ENCODE results near the gene KCNJ14. TPM values are rescaled to one million over a fixed set of nuclear protein-coding genes. Genes with fewer than 3 reads are reported as not detected.
A peak's percentile ranks its signal among the peaks of the same experiment; 100 is the strongest.

Gene KCNJ14
- polyA plus RNA-seq, 1 of the 3 experiments (the other 2 are of a cell fraction) = 1.2 TPM

DNA sequence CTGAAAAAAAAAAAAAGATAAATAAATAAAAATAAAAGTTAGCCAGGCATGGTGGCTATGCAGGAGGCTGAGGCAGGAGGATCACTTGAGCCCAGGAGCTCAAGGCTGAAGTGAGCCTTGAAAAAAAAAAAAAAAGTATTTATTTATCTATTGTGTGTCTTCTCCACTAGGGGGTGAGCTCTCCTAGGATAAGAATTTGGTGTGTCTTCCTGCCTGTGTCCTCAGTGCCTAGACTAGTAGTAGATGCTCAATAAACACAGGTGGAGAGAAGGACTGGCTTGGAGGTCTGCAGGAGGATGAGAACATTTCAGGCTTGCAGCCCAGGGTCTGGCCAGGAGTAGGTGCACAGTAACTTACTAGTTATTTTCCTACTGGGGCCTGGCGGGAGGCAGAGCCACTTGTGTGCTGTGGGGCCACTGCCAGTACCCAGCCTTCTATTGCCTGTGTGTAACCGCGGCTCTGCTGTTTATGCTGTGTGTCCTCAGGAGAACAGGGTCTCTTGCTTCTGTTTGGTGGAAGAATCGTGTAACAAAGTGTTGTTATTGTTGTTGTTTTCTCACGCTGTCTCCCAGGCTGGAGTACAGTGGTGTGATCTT, 50.9 kb downstream of the KCNJ14 start:
- H4K20me1 ChIP-seq (ENCODE audit: insufficient read depth) = no peaks in the 10 kb centered on the region
- no peaks in the 10 kb centered on the region for H3K79me2 ChIP-seq (ENCODE audit: insufficient read depth)
- no peak overlapping the region for H2AFZ ChIP-seq (ENCODE audit: low read depth)
- TF ChIP-seq EZH2phosphoT487 (IDR thresholded peaks at IDR 0.05; ENCODE audit: borderline replicate concordance, low read depth) (no peak), FOSL2 (IDR thresholded peaks at IDR 0.05; ENCODE audit: borderline replicate concordance, low read depth) (no peak), SMC3 (IDR thresholded peaks at IDR 0.05; ENCODE audit: low read depth, low read length) (peak; percentile 78), RAD21 (IDR thresholded peaks at IDR 0.05; ENCODE audit: low read length) (peak; percentile 85), CTCF (IDR thresholded peaks at IDR 0.05) (peak; percentile 75)
- no peaks in the 10 kb centered on the region for H3K9me2 ChIP-seq
- WGBS (ENCODE audit: low lambda C conversion rate) = 93% methylated on average over 5 of the region's 5 CpGs
- no peak overlapping the region for H3K9ac ChIP-seq
- ChIA-PET POLR2A (no interaction called here), CTCF (interaction anchor here (0.6 to 8.8 kb wide), 11 partner anchors 10 to 337 kb away, joined by 3 to 142 read pairs (median 3); no protein-coding TSS in a partner anchor)
- no peaks in the 10 kb centered on the region for H3K27me3 ChIP-seq (ENCODE audit: insufficient read depth)
- H3F3A ChIP-seq (replicated peaks; ENCODE audit: insufficient read depth) = peaks cover 4% of the 10 kb centered on the region
- no peaks in the 10 kb centered on the region for H3K9me3 ChIP-seq
- peaks cover 0 to 10% of the 10 kb centered on the region in 2 experiments; a peak in 1 of 4 replicates for H3K4me1 ChIP-seq (ENCODE audit: control insufficient read depth in 1 of 2, insufficient read depth in 2 of 2, low read depth in 1 of 2, low read length in 1 of 2)
- H3K27ac ChIP-seq (ENCODE audit: low read depth in 2 of 2, low read length in 1 of 2) = no peak overlapping the region
- H3K4me3 ChIP-seq (ENCODE audit: low read depth in 2 of 2, low read length in 1 of 2) = no peak overlapping the region
- H3K4me2 ChIP-seq = no peak overlapping the region
- no peaks in the 10 kb centered on the region for H3K36me3 ChIP-seq (replicated peaks in 1 of 2; ENCODE audit: control insufficient read depth in 1 of 2, insufficient read depth in 2 of 2, low read length in 1 of 2)
- DNase-seq = peak; percentile 70

DNA sequence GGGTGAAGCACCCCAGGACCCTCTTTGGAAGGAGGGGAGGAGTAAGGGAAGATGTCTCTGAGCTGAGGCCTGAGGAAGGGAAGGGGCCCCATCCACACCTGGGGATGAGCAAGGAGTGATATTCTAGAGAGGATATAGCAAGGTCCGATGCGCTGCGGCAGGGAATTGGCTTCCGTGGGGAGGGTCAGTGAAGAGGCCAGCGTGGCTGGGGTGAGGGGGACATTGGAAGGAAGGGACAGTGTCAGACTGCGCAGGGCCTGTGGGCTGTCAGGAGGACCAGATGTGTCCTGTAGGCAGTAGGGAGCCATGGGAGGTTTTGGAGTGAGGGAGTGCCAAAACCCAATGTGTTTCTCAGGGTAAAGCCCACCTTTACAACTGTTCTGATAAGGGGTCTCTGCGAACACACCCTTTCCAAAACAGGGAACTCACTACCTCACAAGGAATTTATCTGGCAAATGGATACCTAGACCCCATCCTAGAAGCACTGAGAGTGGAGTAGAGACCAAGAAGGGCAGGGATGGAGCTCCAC, 52.6 kb downstream of the KCNJ14 start:
- Histone ChIP-seq H3K4me2 (no peak overlapping the region), H3K4me1 (ENCODE audit: control insufficient read depth in 1 of 2, insufficient read depth in 2 of 2, low read depth in 1 of 2, low read length in 1 of 2) (peaks cover 0 to 16% of the 10 kb centered on the region in 2 experiments; a peak in 1 of 4 replicates), H3K27me3 (ENCODE audit: insufficient read depth) (no peaks in the 10 kb centered on the region), H3K9me3 (no peaks in the 10 kb centered on the region), H3K27ac (ENCODE audit: low read depth in 2 of 2, low read length in 1 of 2) (no peak overlapping the region), H3K36me3 (replicated peaks in 1 of 2; ENCODE audit: control insufficient read depth in 1 of 2, insufficient read depth in 2 of 2, low read length in 1 of 2) (no peaks in the 10 kb centered on the region), H4K20me1 (ENCODE audit: insufficient read depth) (no peaks in the 10 kb centered on the region), H3F3A (replicated peaks; ENCODE audit: insufficient read depth) (peaks cover 10% of the 10 kb centered on the region), H2AFZ (ENCODE audit: low read depth) (no peak overlapping the region), H3K9me2 (no peaks in the 10 kb centered on the region), H3K4me3 (ENCODE audit: low read depth in 2 of 2, low read length in 1 of 2) (no peak overlapping the region), H3K79me2 (ENCODE audit: insufficient read depth) (no peaks in the 10 kb centered on the region), H3K9ac (no peak overlapping the region)
- DNase-seq = no peak
- 88% methylated on average over 7 of the region's 7 CpGs for WGBS (ENCODE audit: low lambda C conversion rate)
- CTCF ChIA-PET = interaction anchor here (0.9 to 8.8 kb wide), 6 partner anchors 14 to 101 kb away, joined by 3 to 142 read pairs (median 4); no protein-coding TSS in a partner anchor
- no peak for TF ChIP-seq YY1 (IDR thresholded peaks at IDR 0.05; ENCODE audit: low read depth)
- TF ChIP-seq POLR2AphosphoS5 (IDR thresholded peaks at IDR 0.05; ENCODE audit: low read depth, low read length) = no peak
- TF ChIP-seq, protein P1, sequence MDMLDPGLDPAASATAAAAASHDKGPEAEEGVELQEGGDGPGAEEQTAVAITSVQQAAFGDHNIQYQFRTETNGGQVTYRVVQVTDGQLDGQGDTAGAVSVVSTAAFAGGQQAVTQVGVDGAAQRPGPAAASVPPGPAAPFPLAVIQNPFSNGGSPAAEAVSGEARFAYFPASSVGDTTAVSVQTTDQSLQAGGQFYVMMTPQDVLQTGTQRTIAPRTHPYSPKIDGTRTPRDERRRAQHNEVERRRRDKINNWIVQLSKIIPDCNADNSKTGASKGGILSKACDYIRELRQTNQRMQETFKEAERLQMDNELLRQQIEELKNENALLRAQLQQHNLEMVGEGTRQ (IDR thresholded peaks at IDR 0.05; ENCODE audit: borderline replicate concordance, low read depth, low read length) = no peak
- no peak for TF ChIP-seq SIN3A (IDR thresholded peaks at IDR 0.05; ENCODE audit: borderline replicate concordance, low read depth, low read length)
- POLR2A ChIA-PET = no interaction called here

Data from SK-N-SH (cell line).